ENCODE results near the gene MISP3. TPM values are rescaled to one million over a fixed set of nuclear protein-coding genes. Genes with fewer than 3 reads are reported as not detected.
A peak's percentile ranks its signal among the peaks of the same experiment; 100 is the strongest.

The MISP3 gene
- total RNA-seq, 1 donor from 2014 or later, result 8.1 TPM

DNA sequence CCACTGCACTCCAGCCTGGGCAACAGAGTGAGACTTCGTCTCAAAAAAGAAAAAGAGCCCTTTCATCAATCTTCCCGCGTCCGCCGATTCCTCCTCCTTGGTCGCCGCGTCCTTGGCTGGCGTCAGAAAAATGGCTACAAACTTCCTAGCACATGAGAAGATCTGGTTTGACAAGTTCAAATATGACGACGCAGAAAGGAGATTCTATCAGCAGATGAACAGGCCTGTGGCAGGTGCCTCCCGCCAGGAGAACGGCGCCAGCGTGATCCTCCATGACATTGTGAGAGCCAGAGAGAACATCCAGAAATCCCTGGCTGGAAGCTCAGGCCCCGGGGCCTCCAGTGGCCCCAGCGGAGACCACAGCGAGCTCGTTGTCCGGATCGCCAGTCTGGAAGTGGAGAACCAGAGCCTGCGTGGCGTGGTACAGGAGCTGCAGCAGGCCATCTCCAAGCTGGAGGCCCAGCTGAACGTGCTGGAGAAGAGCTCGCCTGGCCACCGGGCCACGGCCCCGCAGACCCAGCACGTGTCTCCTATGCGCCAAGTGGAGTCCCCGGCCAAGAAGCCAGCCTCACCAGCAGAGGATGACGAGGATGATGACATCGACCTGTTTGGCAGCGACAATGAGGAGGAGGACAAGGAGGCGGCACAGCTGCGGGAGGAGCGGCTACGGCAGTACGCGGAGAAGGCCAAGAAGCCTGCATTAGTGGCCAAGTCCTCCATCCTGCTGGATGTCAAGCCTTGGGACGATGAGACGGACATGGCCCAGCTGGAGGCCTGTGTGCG is 2.1 kb upstream of the MISP3 start:
- Histone ChIP-seq H3K4me3 (no peak overlapping the region), H3K36me3 (no peaks in the 10 kb centered on the region), H3K9me3 (replicated peaks) (no peaks in the 10 kb centered on the region), H3K27me3 (ENCODE audit: low read depth) (no peaks in the 10 kb centered on the region), H3K27ac (replicated peaks) (peak overlapping the region; percentile 96), H3K4me1 (peaks cover 39% of the 10 kb centered on the region)
- peak; percentile 36 for DNase-seq
- TF ChIP-seq, protein P1, sequence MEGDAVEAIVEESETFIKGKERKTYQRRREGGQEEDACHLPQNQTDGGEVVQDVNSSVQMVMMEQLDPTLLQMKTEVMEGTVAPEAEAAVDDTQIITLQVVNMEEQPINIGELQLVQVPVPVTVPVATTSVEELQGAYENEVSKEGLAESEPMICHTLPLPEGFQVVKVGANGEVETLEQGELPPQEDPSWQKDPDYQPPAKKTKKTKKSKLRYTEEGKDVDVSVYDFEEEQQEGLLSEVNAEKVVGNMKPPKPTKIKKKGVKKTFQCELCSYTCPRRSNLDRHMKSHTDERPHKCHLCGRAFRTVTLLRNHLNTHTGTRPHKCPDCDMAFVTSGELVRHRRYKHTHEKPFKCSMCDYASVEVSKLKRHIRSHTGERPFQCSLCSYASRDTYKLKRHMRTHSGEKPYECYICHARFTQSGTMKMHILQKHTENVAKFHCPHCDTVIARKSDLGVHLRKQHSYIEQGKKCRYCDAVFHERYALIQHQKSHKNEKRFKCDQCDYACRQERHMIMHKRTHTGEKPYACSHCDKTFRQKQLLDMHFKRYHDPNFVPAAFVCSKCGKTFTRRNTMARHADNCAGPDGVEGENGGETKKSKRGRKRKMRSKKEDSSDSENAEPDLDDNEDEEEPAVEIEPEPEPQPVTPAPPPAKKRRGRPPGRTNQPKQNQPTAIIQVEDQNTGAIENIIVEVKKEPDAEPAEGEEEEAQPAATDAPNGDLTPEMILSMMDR (IDR thresholded peaks at IDR 0.05; ENCODE audit: borderline replicate concordance), result no peak
- intact Hi-C loops (cut with micrococcal nuclease), result no loop called here

DNA sequence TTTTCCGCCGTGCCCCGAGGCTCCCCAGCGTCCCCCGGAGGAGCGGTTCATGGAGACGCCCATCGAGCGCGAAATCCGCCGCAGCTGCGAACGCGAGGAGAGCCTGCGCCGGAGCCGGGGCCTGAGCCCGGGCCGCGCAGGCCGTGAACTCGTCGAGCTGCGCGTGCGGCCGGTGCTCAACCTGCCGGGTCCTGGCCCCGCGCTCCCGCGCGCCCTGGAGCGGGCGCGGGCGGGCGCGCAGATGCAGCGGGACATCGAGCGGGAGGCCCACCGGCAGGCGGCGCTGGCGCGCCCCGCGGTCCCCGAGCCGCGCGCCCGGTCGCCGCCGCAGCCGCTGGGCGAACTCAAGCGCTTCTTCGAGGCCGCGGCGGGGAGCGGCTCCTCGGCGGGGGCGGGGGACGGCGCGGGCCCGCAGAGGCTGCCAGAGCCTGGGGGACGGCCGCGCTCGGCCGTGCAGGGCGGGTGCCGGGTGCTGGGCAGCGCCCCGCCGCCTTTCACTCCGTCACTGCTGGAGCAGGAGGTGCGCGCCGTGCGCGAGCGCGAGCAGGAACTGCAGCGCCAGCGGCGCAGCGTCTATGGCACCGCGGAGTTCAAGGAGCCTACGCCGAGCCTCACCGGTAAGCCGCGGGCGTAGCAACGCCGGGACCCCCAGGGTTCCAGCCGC is 807 bp downstream of the MISP3 start:
- H3K27me3 ChIP-seq (ENCODE audit: low read depth), result no peaks in the 10 kb centered on the region
- peaks cover 46% of the 10 kb centered on the region for H3K4me1 ChIP-seq
- intact Hi-C loops (cut with micrococcal nuclease), result no loop called here
- TF ChIP-seq, protein P1 (IDR thresholded peaks at IDR 0.05; ENCODE audit: borderline replicate concordance), result peak; percentile 64
- no peaks in the 10 kb centered on the region for H3K9me3 ChIP-seq (replicated peaks)
- peak overlapping the region; percentile 96 for H3K27ac ChIP-seq (replicated peaks)
- peak; percentile 77 for DNase-seq
- H3K4me3 ChIP-seq, result peak overlapping the region; percentile 92
- H3K36me3 ChIP-seq, result no peaks in the 10 kb centered on the region

DNA sequence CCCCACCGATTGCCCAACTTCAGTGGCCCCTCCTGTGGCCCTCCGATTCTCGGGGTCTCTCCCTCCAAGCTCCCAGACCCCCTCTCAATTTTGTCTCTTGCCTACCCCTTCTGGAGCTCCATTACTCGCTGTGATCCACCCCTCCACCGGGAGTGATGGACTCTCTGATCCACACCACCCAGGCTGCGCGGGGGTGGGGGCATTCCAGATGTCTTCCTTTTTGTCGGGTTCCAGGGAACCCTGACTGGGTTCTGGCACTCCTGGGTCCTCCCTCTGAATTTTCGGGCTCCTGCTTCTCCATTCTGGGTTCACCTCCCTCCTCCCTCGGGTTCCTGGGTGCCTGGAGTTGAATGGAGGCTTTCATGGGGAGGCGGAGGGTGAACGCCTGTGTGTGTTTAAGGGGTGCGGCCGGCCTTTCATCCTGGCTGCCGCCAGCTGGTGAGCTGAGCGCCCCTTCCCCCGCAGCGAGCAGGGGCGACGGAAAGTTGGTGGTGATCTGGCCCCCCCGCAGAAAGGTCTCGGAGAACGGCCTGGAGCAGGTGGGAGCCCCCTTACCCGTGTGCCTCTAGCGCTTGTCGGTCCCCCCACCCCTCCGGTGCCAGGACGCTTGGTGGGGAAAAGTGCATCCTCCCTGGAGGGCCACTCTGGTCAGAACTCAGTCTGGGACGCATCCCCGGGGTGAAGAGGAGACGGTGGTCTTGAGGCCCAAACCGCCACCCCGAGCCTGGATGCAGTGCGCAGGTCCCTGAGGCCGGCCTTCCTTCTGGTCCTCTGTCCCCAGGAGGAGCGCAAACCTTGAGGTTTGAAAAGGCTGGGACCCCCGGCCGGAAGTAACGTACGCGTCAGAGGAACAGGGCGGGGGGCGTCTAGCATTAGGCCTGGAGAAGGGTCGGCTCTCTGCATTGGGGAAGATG is 1.6 kb downstream of the MISP3 start:
- Histone ChIP-seq H3K27me3 (ENCODE audit: low read depth) (no peaks in the 10 kb centered on the region), H3K4me1 (peaks cover 46% of the 10 kb centered on the region), H3K4me3 (peak overlapping the region; percentile 92), H3K9me3 (replicated peaks) (no peaks in the 10 kb centered on the region), H3K27ac (replicated peaks) (peak overlapping the region; percentile 96), H3K36me3 (no peaks in the 10 kb centered on the region)
- no peak for DNase-seq
- intact Hi-C loops (cut with micrococcal nuclease), result no loop called here
- TF ChIP-seq, protein P1 (IDR thresholded peaks at IDR 0.05; ENCODE audit: borderline replicate concordance), result no peak

DNA sequence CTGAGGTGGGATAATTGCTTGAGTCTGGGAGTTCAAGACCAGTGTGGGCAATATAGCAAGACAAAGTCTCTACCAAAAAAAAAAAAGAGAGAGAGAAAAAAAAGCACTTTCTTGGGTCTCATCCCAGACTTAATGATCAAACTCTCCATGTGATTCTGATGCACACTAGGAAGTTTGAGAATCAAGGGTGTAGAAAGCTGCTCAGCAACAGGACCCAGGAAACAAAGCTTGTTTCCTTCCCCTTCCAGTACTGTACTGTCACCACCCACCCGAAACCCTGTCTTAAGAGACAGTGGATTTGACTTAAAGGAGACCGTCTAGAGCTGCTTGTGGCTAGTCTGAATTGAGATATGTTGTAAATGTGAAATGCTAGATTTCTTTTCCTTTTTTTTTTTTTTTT is 5.8 kb downstream of the MISP3 start:
- Histone ChIP-seq H3K36me3 (no peaks in the 10 kb centered on the region), H3K4me1 (peaks cover 54% of the 10 kb centered on the region), H3K9me3 (replicated peaks) (no peaks in the 10 kb centered on the region), H3K27ac (replicated peaks) (peak overlapping the region; percentile 27), H3K4me3 (no peak overlapping the region), H3K27me3 (ENCODE audit: low read depth) (no peaks in the 10 kb centered on the region)
- TF ChIP-seq, protein P1 (IDR thresholded peaks at IDR 0.05; ENCODE audit: borderline replicate concordance), result no peak
- DNase-seq, result no peak
- intact Hi-C loops (cut with micrococcal nuclease), result no loop called here
